Neural progenitor cell (in vitro differentiated cells): ENCODE measurements around the gene RETSAT. TPM values are rescaled to one million over a fixed set of nuclear protein-coding genes. Genes with fewer than 3 reads are reported as not detected.
"Not testable (repeated sequence)": the region's sequence is repeated elsewhere in the genome, so short reads cannot be mapped to it uniquely, and the experiment has no call there.

Experiments used
- DNase-seq: peaks from one replicate; pipeline ENCODE4 v3.0.0-alpha.2; 2016; ENCODE audit warnings: low spot score
- H2AFZ ChIP-seq: fragments of 200-600 bp; sonication (generic); replicated peaks from 2 replicates; pipeline ENCODE4 v1.6.1; 2016; ENCODE audit warnings: antibody characterized with exemption
- H3F3A ChIP-seq: fragments of 200-600 bp; sonication (generic); 2 replicates; pipeline ENCODE4 v1.6.1; 2016; ENCODE audit warnings: antibody characterized with exemption, low read depth
- H3K27ac ChIP-seq: fragments of 200-600 bp; sonication (generic); 2 replicates; pipeline ENCODE4 v1.5.1; 2016; ENCODE audit warnings: mild to moderate bottlenecking
- H3K27me3 ChIP-seq: fragments of 200-600 bp; sonication (generic); 2 replicates; pipeline ENCODE4 v1.6.1; 2016; ENCODE audit warnings: mild to moderate bottlenecking, moderate library complexity
- H3K36me3 ChIP-seq: fragments of 200-600 bp; sonication (generic); 2 replicates; pipeline ENCODE4 v1.5.1; 2016
- H3K4me1 ChIP-seq: fragments of 200-600 bp; sonication (generic); 2 replicates; pipeline ENCODE4 v1.6.1; 2016; ENCODE audit warnings: mixed run types
- H3K4me2 ChIP-seq: fragments of 200-600 bp; sonication (generic); 2 replicates; pipeline ENCODE4 v1.6.1; 2016
- H3K4me3 ChIP-seq: fragments of 200-600 bp; sonication (generic); 2 replicates; pipeline ENCODE4 v1.5.1; 2016
- H3K79me2 ChIP-seq: fragments of 200-600 bp; sonication (generic); 2 replicates; pipeline ENCODE4 v1.6.1; 2016; ENCODE audit warnings: low read depth
- H3K9ac ChIP-seq: fragments of 200-600 bp; sonication (generic); 2 replicates; pipeline ENCODE4 v1.6.1; 2016
- H3K9me3 ChIP-seq: fragments of 200-600 bp; sonication (generic); 2 replicates; pipeline ENCODE4 v1.5.1; 2016; ENCODE audit warnings: low read depth
- H4K20me1 ChIP-seq: fragments of 200-600 bp; sonication (generic); 2 replicates; pipeline ENCODE4 v1.6.1; 2016; ENCODE audit warnings: low read depth
- H3K27ac Mint-ChIP-seq: 3 replicates; pipeline ENCODE4 v1.8.0; 2021; ENCODE audit warnings: mixed read lengths
- H3K27me3 Mint-ChIP-seq: 2 replicates; pipeline ENCODE4 v1.8.0; 2022; ENCODE audit warnings: low read depth, mild to moderate bottlenecking, inconsistent platforms, moderate library complexity, mixed read lengths; ENCODE audit not compliant: insufficient read depth
- H3K36me3 Mint-ChIP-seq: 3 replicates; pipeline ENCODE4 v1.8.0; 2021; ENCODE audit warnings: mixed read lengths
- H3K4me1 Mint-ChIP-seq: 3 replicates; pipeline ENCODE4 v1.8.0; 2021; ENCODE audit warnings: mixed read lengths
- H3K4me3 Mint-ChIP-seq: 3 replicates; pipeline ENCODE4 v1.8.0; 2021; ENCODE audit warnings: mild to moderate bottlenecking, moderate library complexity, mixed read lengths
- H3K9me3 Mint-ChIP-seq: 3 replicates; pipeline ENCODE4 v1.8.0; 2020; ENCODE audit warnings: mixed read lengths
- CTCF ChIP-seq: fragments of 200-600 bp; sonication (generic); IDR thresholded peaks from 2 replicates; pipeline ENCODE4 v1.5.1; 2017; ENCODE audit warnings: antibody characterized with exemption, mild to moderate bottlenecking
- EZH2 ChIP-seq: fragments of 200-600 bp; sonication (generic); IDR thresholded peaks from 2 replicates; pipeline ENCODE4 v1.6.1; 2017; ENCODE audit warnings: antibody characterized with exemption, mild to moderate bottlenecking, moderate library complexity
- EZH2phosphoT487 ChIP-seq: fragments of 200-600 bp; sonication (generic); IDR thresholded peaks from 2 replicates; pipeline ENCODE4 v1.6.1; 2017; ENCODE audit warnings: antibody characterized with exemption
- total RNA-seq: library from RNA; depleted of rRNA; stranded (reverse); fragments of >200 nt; gene quantifications from 2 replicates; pipeline ENCODE4 v1.2.3, GENCODE V29; 2015; ENCODE audit warnings: low replicate concordance

The RETSAT gene
- total RNA-seq, 1 donor from 2014 or later: 13.3 TPM

- H3K9me3 Mint-ChIP-seq: no peaks in the 10 kb centered on the region
- H3K9ac ChIP-seq: no peak overlapping the region
- H2AFZ ChIP-seq: no peak overlapping the region
- H3K27ac Mint-ChIP-seq: peak overlapping the region; percentile 29
- H3K36me3 ChIP-seq: no peaks in the 10 kb centered on the region
- no peak overlapping the region for H3K27ac ChIP-seq
- H3K27me3 Mint-ChIP-seq: peaks cover 3% of the 10 kb centered on the region
- no peak overlapping the region for H3K4me3 Mint-ChIP-seq
- H3K4me2 ChIP-seq: no peak overlapping the region
- no peaks in the 10 kb centered on the region for H3K4me1 ChIP-seq
- H3F3A ChIP-seq: no peaks in the 10 kb centered on the region
- TF ChIP-seq CTCF (no peak), EZH2phosphoT487 (no peak), EZH2 (no peak)
- DNase-seq: no peak
- peaks cover 20% of the 10 kb centered on the region for H3K36me3 Mint-ChIP-seq
- no peaks in the 10 kb centered on the region for H3K9me3 ChIP-seq
- no peaks in the 10 kb centered on the region for H3K79me2 ChIP-seq
- H3K4me1 Mint-ChIP-seq: no peaks in the 10 kb centered on the region
- no peaks in the 10 kb centered on the region for H4K20me1 ChIP-seq
- H3K27me3 ChIP-seq: no peaks in the 10 kb centered on the region
- no peak overlapping the region for H3K4me3 ChIP-seq
These were observed 6.7 kb downstream of the RETSAT start for GRCh38 chr2:85347599-85347998.

- H3K79me2 ChIP-seq: no peaks in the 10 kb centered on the region
- no peak overlapping the region for H3K4me3 Mint-ChIP-seq
- no peaks in the 10 kb centered on the region for H3F3A ChIP-seq
- no peaks in the 10 kb centered on the region for H3K27me3 ChIP-seq
- no peaks in the 10 kb centered on the region for H3K36me3 ChIP-seq
- peaks cover 3% of the 10 kb centered on the region for H3K4me1 Mint-ChIP-seq
- H3K27ac ChIP-seq: no peak overlapping the region
- peaks cover 9% of the 10 kb centered on the region for H3K36me3 Mint-ChIP-seq
- H3K9me3 ChIP-seq: no peaks in the 10 kb centered on the region
- no peak overlapping the region for H3K4me2 ChIP-seq
- no peak overlapping the region for H2AFZ ChIP-seq
- no peaks in the 10 kb centered on the region for H4K20me1 ChIP-seq
- H3K4me3 ChIP-seq: no peak overlapping the region
- H3K27ac Mint-ChIP-seq: peak overlapping the region; percentile 29
- no peaks in the 10 kb centered on the region for H3K4me1 ChIP-seq
- H3K27me3 Mint-ChIP-seq: no peaks in the 10 kb centered on the region
- DNase-seq: no peak
- TF ChIP-seq EZH2phosphoT487 (no peak), EZH2 (no peak), CTCF (no peak)
- H3K9me3 Mint-ChIP-seq: no peaks in the 10 kb centered on the region
- no peak overlapping the region for H3K9ac ChIP-seq
These were observed 9.9 kb downstream of the RETSAT start for GRCh38 chr2:85344356-85344954.

- not testable (repeated sequence) for H3K27ac Mint-ChIP-seq, H3F3A ChIP-seq, H3K4me2 ChIP-seq, H3K79me2 ChIP-seq, H3K27ac ChIP-seq, H3K27me3 Mint-ChIP-seq, H3K9me3 Mint-ChIP-seq, H3K4me3 Mint-ChIP-seq, H4K20me1 ChIP-seq, H3K36me3 ChIP-seq, H3K4me3 ChIP-seq, H3K27me3 ChIP-seq, H3K4me1 ChIP-seq, DNase-seq, H3K9ac ChIP-seq, H3K36me3 Mint-ChIP-seq, H3K9me3 ChIP-seq, H3K4me1 Mint-ChIP-seq, H2AFZ ChIP-seq
These were observed 11.0 kb downstream of the RETSAT start for GRCh38 chr2:85343207-85343895.

- Histone ChIP-seq H3K4me3 (no peak overlapping the region), H3K36me3 (no peaks in the 10 kb centered on the region), H3K4me2 (no peak overlapping the region), H3K79me2 (no peaks in the 10 kb centered on the region), H3K4me1 (no peaks in the 10 kb centered on the region), H3K9me3 (no peaks in the 10 kb centered on the region), H3K27ac (no peak overlapping the region), H3K27me3 (no peaks in the 10 kb centered on the region), H2AFZ (no peak overlapping the region), H4K20me1 (no peaks in the 10 kb centered on the region), H3F3A (no peaks in the 10 kb centered on the region), H3K9ac (no peak overlapping the region)
- peaks cover 6% of the 10 kb centered on the region for H3K36me3 Mint-ChIP-seq
- TF ChIP-seq EZH2 (no peak), EZH2phosphoT487 (no peak), CTCF (no peak)
- H3K4me1 Mint-ChIP-seq: peaks cover 3% of the 10 kb centered on the region
- peaks cover 2% of the 10 kb centered on the region for H3K27me3 Mint-ChIP-seq
- H3K27ac Mint-ChIP-seq: no peak overlapping the region
- no peaks in the 10 kb centered on the region for H3K9me3 Mint-ChIP-seq
- DNase-seq: peak; percentile 11
- no peak overlapping the region for H3K4me3 Mint-ChIP-seq
These were observed 12.2 kb downstream of the RETSAT start for GRCh38 chr2:85342156-85342555.
